Stimulated activated CD8-positive, alpha-beta memory T cell treated with anti-CD3 and anti-CD28 coated beads, Interleukin-15, amount 100 ng/mL, for 4 hours (primary cell): Measurements from ENCODE around the gene TXN.
"Not testable (repeated sequence)": the region's sequence is repeated elsewhere in the genome, so short reads cannot be mapped to it uniquely, and the experiment has no call there.

ENCODE experiments used
- DNase-seq, 2 donors: peaks; one replicate each; pipeline ENCODE4 v3.0.0-alpha.2; 2020; ENCODE audit warnings: low read depth in 2 of 2

Gene TXN

GRCh38 chr9:110257097-110257841 is 962 bp upstream of the TXN start:
- no peak for DNase-seq

DNA sequence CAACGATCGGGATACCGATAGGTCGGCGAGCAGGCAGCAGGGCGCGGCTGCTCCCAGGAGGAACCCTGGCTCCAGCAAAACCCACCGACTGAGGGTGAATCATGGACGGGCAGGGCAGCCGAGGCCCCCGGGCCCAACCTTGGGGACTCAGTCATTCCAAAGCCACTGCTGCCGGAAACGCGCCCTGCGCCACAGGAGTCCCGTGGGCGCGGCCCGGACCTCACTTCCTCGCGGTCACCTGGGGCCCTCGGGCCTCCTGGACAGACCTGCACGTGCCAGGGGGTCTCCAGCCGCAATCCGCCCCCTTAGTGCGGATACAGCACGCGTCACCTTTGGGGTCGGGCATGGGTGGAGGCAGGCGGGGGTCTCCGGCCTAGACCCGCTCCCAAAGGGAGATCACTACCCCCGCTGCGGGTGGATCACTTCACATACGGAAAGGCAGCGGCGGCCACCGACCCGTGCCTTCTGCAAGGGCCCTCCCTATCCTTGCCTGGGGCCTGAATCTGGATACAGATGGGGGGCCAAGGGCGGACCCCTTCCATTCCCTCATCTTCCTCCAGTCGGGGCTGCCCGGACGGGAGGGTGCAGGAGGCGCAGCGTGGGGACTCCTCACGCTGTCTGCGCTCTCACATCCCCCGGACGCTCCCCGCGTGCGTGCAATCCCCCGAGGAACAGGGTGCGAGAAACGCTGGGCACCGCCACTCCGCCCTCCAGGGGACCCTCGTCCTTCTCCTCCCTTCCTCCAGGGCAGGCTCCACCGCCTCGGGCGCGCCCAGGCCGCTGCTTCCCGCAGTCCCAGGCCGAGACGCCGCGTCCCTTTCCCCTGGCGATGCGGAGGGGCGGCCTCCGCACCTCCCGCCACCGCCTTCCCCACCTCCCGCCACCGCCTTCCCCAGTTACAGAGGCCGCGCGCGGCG is 586 bp downstream of the TXN start:
- peak in 1 of 2 donors; percentile 17 for DNase-seq

DNA sequence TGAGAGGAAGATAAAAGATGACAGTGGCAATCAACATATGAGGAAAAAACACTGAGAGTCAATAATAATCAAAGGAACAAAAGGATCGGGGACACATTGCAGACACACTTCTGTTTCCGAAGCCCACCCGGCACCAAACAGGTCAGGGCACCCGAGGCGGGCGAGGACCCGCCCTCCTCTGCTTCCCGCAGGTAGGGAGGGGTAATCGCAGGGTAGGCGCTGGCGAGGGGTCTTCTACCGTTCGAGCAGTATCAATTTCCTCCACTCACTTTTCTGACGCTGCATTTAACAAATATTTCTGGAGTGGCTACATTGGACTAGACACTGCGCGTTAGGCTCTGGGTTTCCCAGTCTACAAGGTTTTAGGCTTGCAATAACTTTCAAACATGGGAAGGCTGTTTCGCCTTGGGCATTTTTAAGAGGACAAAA is 1.3 kb downstream of the TXN start:
- no peak for DNase-seq

DNA sequence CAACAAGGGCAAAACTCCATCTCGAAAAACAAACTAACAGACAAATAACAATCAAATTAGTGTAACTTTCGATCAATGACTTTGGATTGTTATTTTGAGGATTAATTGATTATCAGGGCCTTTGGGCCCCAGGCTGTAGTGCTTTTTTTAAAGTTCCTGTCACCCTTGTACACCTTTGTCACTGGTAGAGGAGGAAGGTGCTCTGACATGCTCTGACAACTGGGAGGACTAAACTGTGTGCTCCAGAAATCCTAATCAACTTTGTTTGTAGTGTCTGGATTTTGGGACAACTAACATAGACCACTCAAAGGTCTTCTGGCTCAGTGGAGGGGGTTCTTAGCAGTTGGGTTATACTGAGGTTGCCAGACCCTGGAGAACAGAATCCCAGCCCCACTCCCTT is 1.8 kb downstream of the TXN start:
- no peak for DNase-seq

DNA sequence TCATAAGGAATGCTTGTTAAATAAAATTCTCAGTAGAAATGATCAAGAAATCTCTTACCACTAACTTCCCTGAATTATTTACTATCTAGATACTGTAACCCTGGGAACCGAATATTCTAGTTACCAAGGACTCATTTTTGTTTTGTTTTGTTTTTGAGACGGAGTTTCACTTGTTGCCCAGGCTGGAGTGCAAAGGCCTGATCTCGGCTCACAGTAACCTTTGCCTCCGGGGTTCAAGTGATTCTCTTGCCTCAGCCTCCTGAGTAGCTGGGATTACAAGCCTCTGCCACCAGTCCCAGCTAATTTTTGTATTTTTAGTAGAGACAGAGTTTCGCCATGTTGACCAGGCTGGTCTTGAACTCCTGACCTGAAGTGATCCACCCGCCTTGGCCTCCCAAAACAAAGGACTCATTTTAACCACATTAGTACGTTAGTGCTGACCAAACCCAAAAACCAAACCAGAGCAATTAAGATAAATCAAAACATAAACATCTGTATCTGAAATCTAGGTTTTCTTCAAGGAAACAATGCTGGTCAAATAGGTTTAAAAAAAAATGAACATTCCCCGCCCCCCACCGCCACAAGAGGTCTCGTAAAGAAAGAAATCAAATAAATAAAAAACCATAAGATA is 3.7 kb downstream of the TXN start:
- no peak for DNase-seq

DNA sequence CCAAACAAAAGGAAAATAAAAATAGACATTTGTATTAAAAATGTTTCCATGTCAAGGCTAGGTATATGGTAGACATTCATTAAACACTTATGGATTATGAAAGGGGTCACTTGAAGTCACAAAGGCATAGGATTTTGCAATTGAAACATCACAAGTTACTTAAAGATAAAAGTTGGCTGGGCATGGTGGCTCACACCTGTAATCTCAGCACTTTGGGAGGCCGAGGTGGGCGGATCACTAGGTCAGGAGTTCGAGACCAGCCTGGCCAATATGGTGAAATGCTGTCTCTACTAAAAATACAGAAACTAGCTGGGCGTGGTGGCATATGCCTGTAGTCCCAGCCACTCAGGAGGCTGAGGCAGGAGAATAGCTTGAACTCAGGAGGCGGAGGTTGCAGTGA is 4.5 kb downstream of the TXN start:
- DNase-seq = not testable (repeated sequence)

DNA sequence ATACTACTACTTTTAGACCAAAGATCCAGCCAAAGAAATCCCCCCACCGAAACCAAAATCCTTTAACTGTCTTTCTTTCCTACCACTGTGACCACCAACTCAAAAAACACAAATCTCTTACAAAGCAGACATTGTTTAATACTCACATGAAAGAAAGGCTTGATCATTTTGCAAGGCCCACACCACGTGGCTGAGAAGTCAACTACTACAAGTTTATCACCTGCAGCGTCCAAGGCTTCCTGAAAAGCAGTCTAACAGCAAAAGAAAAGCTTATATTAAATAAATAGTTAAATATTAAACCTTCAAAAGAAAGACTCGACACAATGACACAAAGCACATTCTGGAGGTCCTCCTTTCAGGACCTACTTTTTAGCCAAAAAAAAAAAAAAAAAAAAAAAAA is 5.1 kb downstream of the TXN start:
- DNase-seq = no peak

DNA sequence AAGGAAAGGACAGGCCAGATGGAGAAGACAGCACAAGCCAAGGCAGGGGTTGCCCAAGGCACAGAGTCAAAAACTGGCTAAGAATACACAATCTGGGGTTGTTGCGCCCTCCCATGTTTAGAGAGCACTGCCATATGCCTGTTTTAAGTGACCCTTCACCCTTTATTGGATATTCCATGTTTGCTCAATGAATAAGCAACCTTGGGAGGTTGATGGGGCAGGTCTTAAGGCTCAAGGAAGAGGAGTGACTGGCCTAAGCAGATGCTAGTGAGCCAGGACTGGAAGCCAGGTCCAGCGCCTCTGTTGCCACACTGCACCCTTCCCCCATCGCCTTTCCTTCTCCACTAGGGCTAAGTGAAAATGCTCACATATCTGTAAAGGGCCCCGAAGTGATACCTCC is 6.7 kb downstream of the TXN start:
- no peak for DNase-seq

- DNase-seq = no peak
Observed at GRCh38 chr9:110248361-110248760, 7.9 kb downstream of the TXN start.

DNA sequence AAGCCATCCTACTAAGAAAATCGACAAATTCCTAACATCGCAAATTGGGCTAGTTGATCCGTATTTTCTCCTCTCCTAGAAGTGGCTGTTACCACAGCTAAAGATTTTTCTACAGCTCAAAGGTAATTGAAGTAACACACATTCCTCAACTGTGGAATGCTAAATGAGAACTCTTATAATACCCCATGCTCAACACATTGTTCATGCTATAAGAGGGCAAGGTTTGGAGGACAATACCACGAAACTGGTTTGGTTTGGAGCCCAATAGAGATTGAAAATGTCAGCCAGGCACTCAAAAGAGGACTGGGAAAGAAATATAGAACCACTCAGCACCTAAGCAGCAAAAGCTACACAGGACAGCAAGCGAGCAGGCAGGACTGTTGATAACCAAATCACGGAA is 10.1 kb downstream of the TXN start:
- no peak for DNase-seq

DNA sequence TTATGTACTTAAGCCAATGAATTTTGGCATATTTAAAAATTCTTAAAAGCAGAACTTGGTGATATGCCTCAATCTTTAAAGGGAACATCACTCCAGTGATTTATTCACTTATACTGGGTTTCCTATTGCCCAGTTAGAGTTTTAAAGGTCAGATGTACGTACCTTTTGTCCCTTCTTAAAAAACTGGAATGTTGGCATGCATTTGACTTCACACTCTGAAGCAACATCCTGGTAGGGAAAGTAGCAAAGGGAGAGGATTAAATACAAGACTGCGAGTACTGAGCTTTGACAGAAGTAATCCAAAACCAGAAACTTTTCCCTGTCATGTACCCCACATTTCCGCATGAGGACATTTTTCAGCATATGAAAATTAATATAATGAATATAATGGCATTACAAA is 11.7 kb downstream of the TXN start:
- DNase-seq = no peak

- no peak for DNase-seq
Observed at GRCh38 chr9:110241858-110242321, 14.4 kb downstream of the TXN start.

- DNase-seq = no peak
Observed at GRCh38 chr9:110241260-110241857, 14.9 kb downstream of the TXN start.

DNA sequence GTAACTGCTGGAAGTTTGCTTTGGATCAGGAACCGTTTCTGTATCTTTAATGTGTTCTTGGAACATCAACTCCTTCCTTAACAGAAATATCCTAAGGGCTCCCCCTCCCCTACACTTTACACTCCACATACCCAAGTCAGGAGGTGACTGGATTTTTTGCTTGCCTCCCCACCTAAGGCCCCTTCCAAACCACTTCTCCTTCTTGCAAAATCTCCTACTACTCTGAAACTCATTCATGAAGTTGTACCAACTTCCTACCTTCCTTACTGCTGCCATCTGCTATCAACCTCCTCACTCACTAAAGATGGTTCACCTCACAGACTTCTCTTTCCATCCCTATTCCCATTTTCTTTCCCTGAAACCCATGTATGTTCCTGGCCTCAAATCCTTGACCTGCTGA is 16.1 kb downstream of the TXN start:
- no peak for DNase-seq

DNA sequence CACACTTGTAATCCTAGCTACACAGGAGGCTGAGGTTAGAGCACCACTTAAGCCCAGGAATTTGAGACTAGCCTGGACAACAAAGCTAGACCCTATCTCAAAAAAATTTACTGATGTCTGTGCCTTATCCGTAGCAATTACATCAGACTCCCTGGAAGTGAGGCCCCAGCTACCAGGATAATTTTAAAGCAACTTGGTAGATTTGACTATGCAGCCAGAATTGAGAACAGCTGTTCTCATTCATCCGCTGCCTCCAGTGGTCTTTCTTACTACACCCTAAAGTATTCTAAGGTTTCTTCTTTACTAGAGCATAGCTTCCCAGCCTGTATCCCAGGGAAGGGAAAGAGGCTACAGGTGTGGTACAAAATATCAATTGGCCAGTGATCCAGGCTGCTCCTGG is 28.0 kb downstream of the TXN start:
- DNase-seq = no peak

GRCh38 chr9:110224583-110224982 is 31.7 kb downstream of the TXN start:
- DNase-seq = no peak

- DNase-seq = no peak
Observed at GRCh38 chr9:110220809-110221208, 35.5 kb downstream of the TXN start.

DNA sequence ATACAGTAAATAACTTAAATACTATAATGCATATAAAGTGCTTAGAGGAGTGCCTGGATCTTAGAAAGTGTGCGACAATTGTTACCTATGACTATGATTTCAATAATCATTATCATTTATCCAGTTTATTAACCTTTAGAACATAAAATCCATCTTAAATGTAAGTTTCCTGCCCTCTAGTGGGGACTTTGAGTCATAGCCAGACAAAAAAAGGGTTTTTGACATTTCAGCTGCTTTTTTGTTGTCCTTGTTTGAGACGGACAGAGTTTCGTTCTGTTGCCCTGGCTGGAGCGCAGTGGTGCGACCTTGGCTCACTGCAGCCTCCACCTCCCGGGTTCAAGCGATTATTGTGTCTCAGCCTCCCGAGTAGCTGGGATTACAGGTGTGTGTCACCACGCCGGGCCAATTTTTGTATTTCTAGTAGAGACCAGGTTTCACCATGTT is 38.6 kb downstream of the TXN start:
- no peak for DNase-seq

DNA sequence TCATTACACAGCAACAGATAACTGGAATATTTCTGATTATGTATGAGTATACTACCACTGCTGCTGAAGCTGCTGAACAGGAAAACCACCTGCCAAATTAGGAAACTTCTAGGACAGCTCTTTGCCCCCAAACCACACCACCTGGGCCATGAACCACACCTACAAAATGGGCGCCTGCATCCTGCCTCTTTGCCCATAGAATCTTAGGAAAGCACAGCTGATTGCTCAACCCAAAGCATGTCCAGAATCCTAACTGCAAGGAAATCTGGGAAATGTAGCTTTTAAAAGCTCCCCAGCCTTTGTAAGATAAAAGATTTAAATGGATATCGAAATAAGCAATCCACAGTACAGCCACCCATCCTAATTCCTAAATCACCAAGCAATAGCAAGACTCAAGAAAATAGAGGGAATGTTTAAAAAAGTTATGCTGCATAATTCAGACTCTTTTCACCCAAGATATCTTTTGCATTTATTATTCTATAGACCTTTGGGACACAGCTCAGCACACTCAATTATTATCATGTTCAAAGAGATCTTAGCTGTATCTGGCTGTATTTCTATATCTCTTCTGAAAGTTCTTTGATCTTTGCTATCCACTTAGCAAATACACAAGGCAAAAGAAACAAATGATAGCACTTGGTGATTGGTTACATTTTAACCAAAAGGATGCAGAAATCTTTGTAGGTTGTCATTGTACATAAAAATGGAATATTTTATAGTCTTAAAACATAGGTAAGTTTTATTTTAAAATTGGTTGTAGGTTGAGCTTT is 41.5 kb downstream of the TXN start:
- DNase-seq = no peak

DNA sequence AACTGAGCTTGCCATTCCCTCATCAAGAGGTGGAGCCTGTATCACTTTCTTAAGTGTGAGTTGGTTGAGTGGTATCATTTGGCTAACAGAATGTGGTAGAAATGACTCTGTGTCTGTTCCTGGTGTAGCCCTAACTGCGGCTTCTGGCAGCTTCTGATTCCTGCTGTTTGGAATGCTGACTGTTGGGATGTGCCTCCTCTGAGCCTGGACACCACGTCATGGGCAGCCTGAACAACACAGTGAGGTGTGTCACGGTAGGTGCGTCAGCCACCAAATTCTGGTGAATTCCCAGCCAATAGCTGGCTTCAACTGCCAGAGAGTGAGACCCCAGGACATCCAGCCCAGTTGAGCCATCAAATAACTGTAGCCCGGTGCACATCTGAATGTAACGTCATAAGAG is 42.2 kb downstream of the TXN start:
- DNase-seq = no peak

GRCh38 chr9:110213413-110214044 is 42.8 kb downstream of the TXN start:
- DNase-seq = no peak
